ENCODE data around the gene OR2H1.
A peak's percentile ranks its signal among the peaks of the same experiment; 100 is the strongest.
"Not testable (repeated sequence)": the region's sequence is repeated elsewhere in the genome, so short reads cannot be mapped to it uniquely, and the experiment has no call there.

OR2H1 gene

GRCh38 chr6:29456971-29457370 lies at the start of gene OR2H1, which contains the start of gene OR11A1:
OR2H1 (plus strand) TSS chr6:29457155; CDS start chr6:29461770, 4,615 bp downstream.
OR11A1 (minus strand) TSS chr6:29457071; CDS start chr6:29427641, 29,430 bp downstream.
- no peak for DNase-seq

GRCh38 chr6:29414588-29414987 lies 42.4 kb upstream of the OR2H1 start, which contains the start of gene OR12D1:
OR12D1 (plus strand) TSS chr6:29414928.
- DNase-seq: peak in 1 of 3 experiments; percentile 1

- DNase-seq: no peak
Measured at GRCh38 chr6:29419516-29419915, 37.4 kb upstream of the OR2H1 start.

- no peak for DNase-seq
Measured at GRCh38 chr6:29424168-29424567, 32.8 kb upstream of the OR2H1 start.

GRCh38 chr6:29424575-29424974 lies 32.4 kb upstream of the OR2H1 start:
- no peak for DNase-seq

- no peak for DNase-seq
Measured at GRCh38 chr6:29425075-29425474, 31.9 kb upstream of the OR2H1 start.

GRCh38 chr6:29426654-29427053 lies 30.3 kb upstream of the OR2H1 start:
- no peak for DNase-seq

- DNase-seq: not testable (repeated sequence)
Measured at GRCh38 chr6:29436730-29437129, 20.2 kb upstream of the OR2H1 start.

- no peak for DNase-seq
Measured at GRCh38 chr6:29439006-29439405, 17.9 kb upstream of the OR2H1 start, which contains the start of gene OR10C1. OR10C1 (plus strand) TSS chr6:29439306; CDS start chr6:29440016, 710 bp downstream.

GRCh38 chr6:29442719-29443118 lies 14.2 kb upstream of the OR2H1 start:
- DNase-seq: no peak

- DNase-seq: not testable (repeated sequence)
Measured at GRCh38 chr6:29444031-29444430, 12.9 kb upstream of the OR2H1 start.

GRCh38 chr6:29447670-29448069 lies 9.3 kb upstream of the OR2H1 start:
- DNase-seq: no peak

GRCh38 chr6:29451471-29452193 lies 5.3 kb upstream of the OR2H1 start:
- no peak for DNase-seq

- DNase-seq: no peak
Measured at GRCh38 chr6:29461021-29461814, 4.3 kb downstream of the OR2H1 start.

- no peak for DNase-seq
Measured at GRCh38 chr6:29462022-29462421, 5.1 kb downstream of the OR2H1 start.

- no peak for DNase-seq
Measured at GRCh38 chr6:29465279-29465678, 8.3 kb downstream of the OR2H1 start.

GRCh38 chr6:29465801-29466200 lies 8.8 kb downstream of the OR2H1 start:
- DNase-seq: no peak

- DNase-seq: no peak
Measured at GRCh38 chr6:29466241-29466640, 9.3 kb downstream of the OR2H1 start.

GRCh38 chr6:29474996-29475395 lies 18.0 kb downstream of the OR2H1 start:
- no peak for DNase-seq

GRCh38 chr6:29477923-29478450 lies 21.0 kb downstream of the OR2H1 start:
- DNase-seq: no peak

- no peak for DNase-seq
Measured at GRCh38 chr6:29478740-29479139, 21.8 kb downstream of the OR2H1 start.

- no peak for DNase-seq
Measured at GRCh38 chr6:29479560-29479959, 22.6 kb downstream of the OR2H1 start.

GRCh38 chr6:29483186-29483585 lies 26.2 kb downstream of the OR2H1 start:
- no peak for DNase-seq

GRCh38 chr6:29483735-29484134 lies 26.8 kb downstream of the OR2H1 start:
- DNase-seq: no peak

Data from NCI-H1417 (cell line).